HG03095 (cell line): ENCODE results near the gene RAB36.

Experiments used
- ATAC-seq: cut with Tn5 transposase; IDR thresholded peaks from one replicate; pipeline ENCODE4 v1.9.1; 2021; ENCODE audit warnings: moderate library complexity; ENCODE audit not compliant: unreplicated experiment

The RAB36 gene

DNA sequence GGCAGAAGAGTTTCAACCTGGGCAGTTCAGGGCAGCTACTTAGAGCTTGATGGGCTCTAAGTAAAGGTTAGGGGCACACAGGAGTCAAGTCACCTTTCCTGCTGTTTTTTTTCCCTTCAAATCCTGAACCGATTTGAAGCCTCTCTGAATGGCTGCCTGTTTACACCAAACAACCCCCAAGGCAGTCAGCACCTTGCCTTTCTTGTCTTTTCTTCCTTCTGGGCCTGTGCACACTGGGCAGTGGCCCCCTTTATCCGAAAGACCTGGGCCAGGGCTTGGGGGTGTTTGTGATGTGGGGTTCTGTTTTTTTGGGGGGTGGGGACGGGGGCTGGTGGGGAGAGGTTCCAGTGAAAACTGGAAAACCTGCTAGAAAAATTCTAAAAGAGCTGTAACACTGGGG lies 7.8 kb upstream of the RAB36 start:
- ATAC-seq, result no peak

DNA sequence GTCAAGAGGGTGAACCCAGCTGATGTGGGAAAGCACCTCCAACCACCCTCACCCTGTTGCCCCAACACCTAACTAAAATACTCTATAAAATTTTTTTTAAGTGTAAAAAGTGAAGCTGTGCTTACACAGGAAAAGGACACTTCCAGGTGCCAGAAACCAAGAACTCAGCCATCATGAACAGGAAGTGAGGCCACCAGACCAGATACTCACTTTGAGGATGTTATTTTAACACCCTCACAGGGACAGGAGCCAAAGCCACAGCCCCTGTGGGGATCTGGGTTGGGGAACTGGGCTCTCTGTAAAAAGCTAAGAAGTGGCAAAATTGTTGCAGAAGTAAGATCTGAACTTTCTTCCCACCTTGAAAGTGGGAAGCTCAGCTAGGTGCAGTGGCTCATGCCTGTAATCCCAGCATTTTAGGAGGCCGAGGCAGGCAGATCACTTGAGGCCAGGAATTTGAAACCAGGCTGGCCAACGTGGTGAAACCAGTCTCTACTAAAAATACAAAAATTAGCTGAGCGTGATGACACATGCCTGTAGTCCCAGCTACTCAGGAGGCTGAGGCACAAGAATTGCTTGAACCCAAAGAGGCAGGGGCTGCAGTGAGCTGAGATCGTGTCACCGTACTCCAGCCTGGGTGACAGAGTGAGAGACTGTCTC lies 7.2 kb upstream of the RAB36 start:
- ATAC-seq, result no peak

DNA sequence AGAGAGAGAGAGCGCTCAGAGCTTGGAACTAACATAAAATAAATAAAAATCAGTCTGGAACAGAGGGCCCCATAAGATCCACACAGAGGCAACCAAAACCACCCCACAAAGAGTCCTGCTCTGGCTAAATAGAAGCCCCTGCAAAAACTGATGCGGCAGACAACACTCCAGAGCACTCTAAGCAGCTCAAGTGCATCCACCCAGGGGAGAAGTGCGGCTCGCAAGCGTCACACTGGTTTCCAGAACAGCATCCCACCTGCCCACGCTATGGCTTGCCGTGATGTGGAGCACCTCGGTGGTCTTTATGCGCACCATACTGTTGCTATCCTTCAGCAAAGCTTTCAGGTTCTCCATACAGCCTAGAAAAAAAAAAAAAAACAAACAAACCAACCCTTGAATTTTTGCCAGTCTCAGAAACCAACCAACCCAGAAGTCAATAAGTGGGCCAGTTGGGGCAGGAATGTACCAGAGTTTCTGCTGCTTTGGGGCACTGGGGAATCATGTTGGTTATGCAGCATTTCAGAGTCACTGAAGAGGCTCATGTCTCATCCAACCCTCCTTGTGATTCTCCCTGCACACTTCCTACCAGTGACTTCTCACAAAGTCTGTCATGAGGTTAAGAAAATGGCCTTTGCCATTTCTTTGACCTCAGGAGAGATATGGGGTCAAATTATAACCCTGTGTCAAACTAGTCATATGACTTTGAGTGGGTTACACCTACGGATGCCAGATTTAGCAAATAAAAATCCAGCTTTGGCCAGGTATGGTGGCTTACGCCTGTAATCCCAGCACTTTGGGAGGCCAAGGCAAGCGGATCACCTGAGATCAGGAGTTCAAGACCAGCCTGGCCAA lies 6.5 kb upstream of the RAB36 start:
- no peak for ATAC-seq

DNA sequence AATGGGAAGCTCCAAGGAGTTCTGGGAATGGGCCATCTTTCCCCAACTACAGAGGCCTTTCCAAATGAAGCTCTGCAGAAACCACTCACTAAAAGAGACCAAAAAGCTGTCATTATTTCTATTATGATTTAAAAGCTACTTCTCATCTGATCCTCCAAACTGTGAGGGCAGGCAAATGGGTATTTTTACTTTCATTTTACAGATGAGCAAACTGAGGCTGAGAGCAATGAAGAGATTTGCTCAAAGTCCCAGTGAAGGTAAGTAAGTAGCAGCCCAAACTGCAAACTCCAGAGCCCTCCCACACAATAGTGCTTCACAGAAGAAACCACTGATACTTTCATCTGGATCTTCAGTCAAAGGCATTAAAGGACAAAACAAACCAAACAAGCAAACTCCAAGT lies 4.9 kb upstream of the RAB36 start:
- ATAC-seq, result no peak

DNA sequence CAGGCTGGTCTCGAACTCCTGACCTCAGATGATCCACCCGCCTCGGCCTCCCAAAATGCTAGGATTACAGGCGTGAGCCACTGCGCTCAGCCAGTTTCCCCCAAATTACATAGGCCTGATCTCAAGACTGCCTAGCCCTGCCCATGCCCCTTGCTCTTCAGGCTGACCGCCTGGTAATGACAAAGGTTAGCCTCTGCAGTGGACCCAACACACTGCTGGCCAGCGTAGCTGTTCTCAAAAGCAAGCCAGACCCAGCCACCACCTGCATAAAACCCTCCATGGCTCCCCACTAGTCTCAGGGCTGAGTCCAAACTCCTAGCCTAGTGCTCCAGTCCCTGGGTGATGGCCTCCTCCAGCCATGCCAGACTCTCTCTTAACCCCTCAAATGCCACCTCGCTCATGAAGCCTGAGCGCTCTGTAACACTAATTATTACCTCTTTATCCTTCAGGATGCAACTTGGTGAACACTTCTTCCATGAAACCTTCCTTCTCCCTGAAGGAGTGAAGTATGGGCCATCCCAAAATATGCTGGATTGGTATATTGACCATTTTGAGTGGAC lies 2.7 kb upstream of the RAB36 start:
- no peak for ATAC-seq

DNA sequence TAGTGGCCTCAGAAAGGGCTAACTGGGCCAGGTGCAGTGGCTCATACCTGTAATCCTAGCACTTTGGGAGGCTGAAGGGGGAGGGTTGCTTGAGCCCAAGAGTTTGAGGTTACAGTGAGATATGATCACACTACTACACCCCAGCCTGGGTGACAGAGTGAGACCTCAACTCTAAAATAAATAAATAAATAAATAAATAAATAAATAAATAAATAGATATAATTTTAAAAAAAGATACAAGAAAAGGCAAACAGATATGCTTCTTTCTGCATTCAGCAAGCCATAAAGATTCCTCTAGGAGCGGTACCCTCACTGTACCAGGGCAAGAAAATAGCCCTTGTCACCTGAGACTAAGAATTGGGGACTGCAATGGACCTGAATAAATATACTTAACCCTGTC lies 2.2 kb upstream of the RAB36 start:
- ATAC-seq, result no peak

DNA sequence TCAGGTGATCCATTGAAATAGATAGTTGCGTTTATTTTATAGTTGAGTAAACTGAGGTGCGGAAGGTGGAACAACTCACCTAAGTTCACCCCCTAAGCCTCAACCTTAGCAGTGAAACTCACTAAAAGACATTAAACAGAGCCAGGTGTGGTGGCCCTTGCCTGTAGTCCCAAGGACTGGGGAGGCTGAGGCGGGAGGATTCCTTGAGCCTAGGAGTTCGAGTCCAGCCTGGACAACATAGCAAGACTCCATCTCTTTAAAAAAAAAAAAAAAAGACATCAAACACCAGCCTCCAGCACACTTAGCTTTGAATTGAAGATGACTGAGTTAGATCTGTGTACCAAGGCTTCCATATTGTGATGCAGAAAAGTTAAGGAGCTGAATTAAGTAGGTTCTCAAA lies 845 bp upstream of the RAB36 start:
- ATAC-seq, result no peak

DNA sequence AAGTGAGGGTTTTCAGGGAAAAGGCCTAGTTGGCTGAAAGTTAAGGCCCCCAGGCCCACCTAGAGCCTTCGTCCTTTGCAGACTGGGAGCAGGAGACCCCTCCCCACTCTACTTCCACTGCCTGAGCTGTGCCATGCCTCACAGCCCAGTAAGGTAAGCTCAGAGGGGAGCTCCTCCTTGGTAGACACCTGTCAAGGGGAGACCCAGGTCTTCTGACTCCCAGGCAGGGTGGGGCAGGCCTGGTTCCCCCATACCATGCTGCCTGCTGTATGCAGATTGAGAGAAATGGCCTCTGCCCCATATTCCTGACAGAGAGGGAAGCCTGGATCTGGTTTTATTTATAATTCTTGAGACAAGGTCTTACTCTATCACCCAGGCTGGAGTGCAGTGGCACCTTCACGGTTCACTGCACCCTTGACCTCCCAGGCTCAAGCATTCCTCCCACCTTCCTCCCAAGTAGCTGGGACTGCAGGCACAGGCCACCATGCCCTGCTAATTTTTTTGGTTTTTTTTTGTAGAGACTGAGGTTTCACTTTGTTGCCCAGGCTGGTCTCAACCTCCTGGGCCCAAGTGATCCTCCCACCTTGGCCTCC lies 697 bp downstream of the RAB36 start:
- ATAC-seq, result no peak

DNA sequence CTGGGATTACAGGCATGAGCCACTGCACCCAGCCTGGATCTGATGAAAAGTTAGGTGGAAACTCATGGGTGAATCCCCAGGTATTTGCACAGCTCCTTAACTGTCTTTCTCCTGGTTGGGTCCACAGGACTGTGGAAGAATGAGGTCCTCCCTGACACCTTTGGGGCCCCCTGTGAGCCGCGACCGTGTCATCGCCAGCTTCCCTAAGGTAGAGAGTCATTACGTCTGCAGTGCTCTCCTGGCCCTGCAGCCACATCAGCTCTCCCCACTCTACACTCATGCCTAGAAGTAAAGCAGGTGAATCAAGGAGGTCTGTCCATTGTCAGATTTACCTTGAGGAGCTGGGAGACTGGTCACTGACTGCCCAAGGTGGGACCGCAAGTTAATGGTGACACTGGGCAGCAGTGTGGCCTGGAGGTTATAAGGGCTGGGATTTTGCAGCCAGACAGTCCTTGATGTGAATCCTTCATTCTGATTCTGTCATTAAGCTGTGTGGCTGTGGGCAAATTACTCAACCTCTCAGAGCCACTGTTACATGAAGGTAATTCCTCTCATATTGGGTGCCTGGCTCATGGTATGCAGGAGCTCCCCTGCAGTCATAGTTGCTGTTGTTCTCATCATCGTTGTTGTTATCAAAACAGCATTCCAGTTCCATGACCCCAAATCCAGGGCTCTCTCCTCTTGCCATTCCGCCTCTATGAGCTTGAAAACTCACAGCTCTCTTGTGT lies 1.4 kb downstream of the RAB36 start:
- no peak for ATAC-seq

DNA sequence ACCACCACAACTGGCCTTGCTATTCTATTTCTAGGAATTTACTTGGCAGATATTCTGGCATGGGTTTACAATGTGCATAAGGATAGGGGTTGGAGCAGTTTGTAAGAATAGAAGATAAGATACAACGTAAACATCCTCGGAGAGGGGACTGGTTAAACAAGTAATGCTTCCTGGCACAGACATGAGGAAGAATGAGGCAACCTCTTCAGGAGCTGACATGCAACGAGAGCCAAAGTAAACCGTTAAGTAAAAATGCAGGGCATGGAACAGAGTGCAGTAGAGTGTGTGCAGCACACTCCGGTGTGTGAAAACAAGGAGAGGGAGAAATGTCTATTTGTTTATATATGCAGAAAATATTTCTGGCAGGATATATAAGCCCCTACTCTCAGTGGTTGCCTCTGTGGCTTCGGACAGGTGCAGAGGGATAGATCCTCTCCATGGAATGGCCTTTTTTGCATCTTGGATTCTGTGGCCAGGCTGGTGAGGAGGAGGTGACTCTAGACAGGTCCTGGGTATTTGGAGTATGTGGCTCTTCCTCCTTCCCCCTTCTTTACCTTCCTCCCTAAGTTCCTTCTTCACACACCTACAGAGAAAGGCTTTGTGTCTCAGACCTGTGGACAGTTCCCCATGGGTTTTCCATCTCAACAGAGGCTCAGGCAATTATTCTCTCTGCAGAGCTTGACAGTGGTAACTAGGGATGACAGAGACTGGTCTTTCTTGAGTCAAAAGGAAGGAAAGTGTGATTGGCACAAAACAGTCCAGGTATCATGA lies 2.5 kb downstream of the RAB36 start:
- ATAC-seq, result no peak

DNA sequence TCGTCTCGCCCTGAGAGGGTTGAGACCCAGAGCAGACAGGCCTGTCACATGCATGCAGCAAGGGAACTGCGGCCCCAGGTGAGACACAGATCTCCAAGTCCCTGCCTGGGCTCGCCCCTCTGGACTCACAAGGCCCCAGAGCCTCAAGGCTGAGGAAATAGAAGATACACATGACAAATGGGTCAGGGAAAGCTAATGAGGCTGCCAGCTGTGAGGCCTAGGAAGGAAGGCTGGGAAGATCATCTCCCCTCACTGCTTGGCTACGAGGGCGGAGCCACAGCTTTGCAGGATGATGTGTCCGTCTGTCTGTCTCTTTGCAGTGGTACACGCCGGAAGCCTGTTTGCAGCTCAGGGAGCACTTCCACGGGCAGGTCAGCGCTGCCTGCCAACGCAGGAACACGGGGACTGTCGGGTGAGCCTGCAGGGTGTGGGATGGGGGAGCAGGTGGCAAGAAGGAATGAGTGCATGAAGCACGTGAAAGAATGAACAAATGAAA lies 4.5 kb downstream of the RAB36 start:
- ATAC-seq, result no peak

DNA sequence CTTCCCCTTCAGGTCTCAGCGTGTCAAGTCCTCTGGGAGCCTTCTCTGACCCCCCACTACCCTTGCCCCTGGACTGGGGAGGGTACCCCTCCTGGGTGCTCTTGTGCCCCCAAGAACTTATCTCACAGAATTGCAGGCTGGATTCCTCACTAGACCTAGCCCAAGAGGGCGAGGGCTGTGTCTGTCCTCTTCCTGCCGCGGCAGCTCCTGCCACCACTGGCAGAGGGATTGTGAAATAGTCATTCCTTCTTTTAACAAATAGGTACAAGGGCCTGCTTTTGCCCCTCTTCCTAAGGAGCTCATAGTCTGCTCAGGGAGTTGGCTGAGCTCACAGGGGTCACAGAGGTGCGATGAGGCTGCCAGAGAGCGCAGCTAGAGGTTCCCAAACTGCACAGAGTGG lies 5.5 kb downstream of the RAB36 start:
- ATAC-seq, result no peak

DNA sequence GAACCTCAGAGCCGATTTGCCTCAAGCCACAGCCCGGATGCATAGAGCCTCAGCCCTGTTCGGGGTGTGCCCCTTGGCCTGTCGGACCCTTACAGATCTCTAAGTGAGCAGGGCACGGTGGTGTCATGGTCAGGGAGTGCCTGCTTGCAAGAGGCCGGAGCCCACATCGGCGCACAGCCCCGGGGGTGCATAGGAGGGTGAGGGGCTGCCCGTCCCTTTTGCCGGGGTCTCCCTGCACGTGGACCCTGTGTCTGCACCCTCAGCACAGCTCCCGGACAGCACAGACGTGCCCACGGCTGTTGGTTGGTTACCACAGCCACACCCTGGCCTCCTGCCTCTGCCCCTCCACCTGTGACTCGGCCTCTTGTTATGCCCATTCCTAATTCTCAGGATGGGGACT lies 6.5 kb downstream of the RAB36 start:
- no peak for ATAC-seq

DNA sequence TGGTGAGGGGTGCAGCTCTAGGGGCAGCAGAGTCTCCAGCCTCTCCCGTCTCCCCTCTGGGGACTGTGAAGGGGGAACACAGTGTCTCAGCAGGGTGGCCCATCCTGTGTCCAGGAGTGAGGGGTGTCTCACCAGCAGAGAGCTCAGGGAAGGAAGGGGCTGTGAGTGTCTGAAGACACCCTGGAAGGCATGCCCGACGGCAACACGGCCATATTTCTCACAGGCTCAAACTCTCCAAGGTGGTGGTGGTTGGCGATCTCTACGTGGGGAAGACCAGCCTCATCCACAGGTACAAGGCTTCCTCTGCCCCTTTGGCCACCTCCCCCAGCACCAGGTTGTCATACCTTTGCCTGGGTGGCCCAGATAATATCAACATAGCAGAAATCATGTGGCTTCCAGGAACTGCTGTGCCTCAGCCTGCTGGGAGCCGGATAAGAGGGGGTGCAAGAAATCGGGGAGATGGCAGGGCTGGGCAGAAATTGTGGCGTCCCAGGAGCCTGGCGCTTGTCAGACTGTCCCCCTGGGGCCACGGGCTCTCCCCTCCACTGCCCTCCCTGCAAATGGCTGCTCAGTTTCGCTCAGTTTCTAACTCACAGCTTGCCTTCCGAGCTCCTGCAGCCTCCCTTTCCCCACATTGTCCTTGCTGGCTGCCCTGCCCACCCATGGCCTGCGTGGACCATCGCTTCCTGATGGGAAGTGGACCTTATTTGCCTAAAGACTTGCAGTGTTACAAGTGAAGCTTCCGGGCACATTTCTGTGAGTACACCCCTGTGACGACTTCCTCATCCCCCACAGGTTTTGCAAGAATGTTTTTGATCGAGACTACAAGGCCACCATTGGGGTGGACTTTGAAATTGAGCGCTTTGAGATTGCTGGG lies 7.2 kb downstream of the RAB36 start:
- no peak for ATAC-seq

DNA sequence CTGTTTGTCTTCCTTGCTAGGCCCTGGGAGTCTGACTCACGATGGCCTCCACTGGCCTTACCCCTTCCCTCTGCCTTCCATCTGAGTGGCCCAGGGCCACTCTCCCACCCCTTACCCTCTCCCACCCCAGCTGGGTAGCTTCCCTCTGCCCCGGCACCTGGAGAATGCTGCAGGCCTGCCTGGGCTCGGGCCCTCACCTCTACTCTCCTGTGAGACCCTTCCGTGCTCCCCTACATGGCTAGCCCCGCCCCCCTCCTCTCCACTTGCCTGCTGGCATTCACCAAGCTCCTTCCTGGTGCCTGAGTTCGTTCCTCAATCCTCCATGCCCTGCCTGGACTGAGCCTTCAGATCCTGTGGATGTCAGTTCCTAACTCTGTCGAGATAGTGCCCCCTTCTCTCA lies 8.7 kb downstream of the RAB36 start:
- no peak for ATAC-seq

DNA sequence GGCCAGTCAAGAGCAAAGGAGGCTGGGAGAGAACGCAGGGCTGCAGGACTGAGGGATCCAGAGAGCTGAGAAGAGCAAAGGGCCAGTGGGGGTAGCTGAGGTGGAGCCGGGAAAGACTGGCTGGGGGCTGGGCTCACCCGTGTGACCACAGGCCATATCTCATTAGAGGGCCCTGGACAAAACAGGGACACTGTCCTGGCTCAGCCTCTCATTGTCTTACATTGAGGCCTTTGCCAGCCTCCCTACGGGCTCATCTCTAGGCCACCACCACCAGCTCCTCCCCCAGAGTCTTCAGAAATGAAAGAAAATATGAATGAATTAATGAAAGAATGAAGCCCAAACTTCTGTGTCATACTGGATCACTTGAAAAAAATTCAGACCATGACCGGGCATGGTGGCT lies 9.2 kb downstream of the RAB36 start:
- ATAC-seq, result no peak

DNA sequence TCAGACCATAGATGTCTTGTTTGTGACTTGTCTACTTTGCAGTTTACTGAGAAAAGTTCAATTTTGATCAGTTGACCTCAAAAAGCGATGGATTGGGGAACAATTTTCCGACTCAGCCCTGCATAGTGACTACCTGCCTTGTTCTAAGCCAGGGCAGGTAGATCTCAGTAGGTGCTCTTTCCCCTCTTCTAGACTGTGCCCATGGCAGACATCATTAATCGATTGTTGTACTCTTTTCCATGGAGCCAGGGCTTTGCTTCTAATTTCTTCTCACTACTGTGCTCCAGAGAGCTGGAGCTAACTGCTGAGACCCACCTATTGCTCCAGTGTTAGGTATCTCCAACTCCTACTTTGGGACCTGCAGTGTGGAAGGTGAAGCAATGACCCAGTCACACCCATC lies 9.9 kb downstream of the RAB36 start:
- ATAC-seq, result no peak

DNA sequence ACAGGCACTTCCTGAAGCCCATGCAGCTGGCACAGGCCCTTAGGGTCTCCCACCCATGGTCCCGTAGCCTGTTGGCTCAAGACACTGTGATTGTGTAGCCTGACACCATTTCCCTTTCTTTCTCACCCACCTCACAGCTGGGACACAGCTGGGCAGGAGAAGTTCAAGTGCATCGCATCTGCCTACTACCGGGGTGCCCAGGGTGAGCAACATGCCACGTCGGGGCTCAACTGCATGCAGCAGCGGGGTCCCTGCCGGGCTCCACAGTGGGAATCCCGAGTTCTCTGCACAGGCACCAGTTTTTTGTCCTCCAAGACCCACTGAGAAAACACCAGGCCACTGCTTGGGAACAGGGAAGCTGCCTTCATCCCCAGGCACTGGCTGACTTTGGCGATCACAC lies 10.6 kb downstream of the RAB36 start:
- no peak for ATAC-seq

DNA sequence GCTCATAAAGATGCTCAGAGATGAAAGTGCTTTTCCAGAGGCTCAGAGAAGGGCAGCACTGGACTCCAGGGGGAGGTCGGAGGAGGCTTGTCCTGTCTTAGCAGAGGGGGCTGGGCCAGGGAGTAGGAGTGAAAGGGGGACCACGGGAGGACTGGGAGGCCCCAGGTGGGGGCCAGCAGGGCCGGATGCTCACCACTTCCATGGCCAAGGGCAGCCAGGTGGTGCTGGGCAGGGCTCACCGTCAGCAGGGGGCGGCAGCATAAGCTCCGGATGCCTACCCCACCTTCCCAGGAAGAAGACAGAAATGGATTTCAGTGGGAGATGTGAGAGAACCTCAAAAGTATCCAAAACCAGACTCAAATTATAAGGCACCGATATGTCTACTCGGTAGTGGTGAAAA lies 11.0 kb downstream of the RAB36 start:
- ATAC-seq, result no peak
